GM19463 (cell line): ENCODE data around the gene SMOC1.

ENCODE experiments used
- ATAC-seq: cut with Tn5 transposase; IDR thresholded peaks from one replicate; pipeline ENCODE4 v1.9.1; 2021; ENCODE audit warnings: mild to moderate bottlenecking, moderate library complexity; ENCODE audit not compliant: unreplicated experiment

Gene SMOC1

GRCh38 chr14:70077005-70077404 lies 197.8 kb downstream of the SMOC1 start:
- ATAC-seq: no peak

DNA sequence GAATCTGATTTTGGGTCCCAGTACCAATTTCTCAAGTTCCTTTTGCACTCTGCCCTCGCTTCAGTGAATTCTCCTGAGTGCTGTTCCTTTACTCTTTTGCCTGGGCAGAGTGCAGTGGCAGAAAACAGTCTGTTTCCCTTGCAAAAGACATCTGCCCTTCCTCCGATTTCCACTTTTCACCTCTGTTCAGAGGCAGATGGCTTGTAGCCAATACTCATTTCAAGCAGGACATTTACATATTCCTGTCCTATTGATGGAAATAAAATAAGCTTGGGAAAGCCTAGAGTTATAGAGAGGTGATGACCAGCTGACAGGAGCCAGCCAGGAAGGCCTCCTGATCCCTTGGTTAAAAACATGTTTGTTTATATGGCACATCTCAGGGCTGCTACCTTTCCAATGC lies 198.5 kb downstream of the SMOC1 start:
- ATAC-seq: no peak

- no peak for ATAC-seq
These were observed 199.1 kb downstream of the SMOC1 start for GRCh38 chr14:70078329-70078728.

DNA sequence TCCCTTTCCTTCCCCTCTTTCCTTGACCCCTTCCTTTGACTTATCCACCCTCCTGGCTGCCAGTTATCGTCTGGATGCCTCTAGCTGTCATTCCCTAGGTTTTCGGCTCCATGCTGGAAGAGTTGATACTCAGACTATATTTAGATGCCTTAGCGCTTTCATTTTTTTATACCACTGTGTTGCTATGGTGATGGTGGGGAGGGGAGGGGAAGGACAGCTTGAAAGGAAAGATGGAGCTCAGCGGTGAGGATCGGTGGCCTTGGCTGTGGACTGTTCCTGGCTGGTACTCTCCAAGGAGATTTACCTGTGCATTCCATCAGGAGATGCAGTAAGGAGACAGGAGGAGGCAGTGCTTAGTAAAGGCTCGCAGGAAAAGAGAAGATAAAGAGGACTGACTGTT lies 200.9 kb downstream of the SMOC1 start:
- no peak for ATAC-seq
